DOHH2 (cell line): ENCODE data around the gene IL1RAPL1.

Experiments used
- CTCF ChIP-seq: fragments of 200-600 bp; sonication (generic); IDR thresholded peaks from one replicate; pipeline ENCODE4 v1.5.1; 2014; ENCODE audit warnings: antibody characterized with exemption, mild to moderate bottlenecking, low read depth, low read length; ENCODE audit not compliant: poor library complexity, severe bottlenecking
- EZH2phosphoT487 ChIP-seq: fragments of 200-600 bp; sonication (generic); IDR thresholded peaks from 2 replicates; pipeline ENCODE4 v1.6.1; 2017; ENCODE audit warnings: borderline replicate concordance, mild to moderate bottlenecking, antibody characterized with exemption, low read length, moderate library complexity, mixed read lengths

GRCh38 chrX:29295987-29296680 is 708.9 kb downstream of the IL1RAPL1 start:
- TF ChIP-seq CTCF (no peak), EZH2phosphoT487 (no peak)
